K562 (cell line): ENCODE data around the gene COMMD10. TPM values are rescaled to one million over a fixed set of nuclear protein-coding genes. Genes with fewer than 3 reads are reported as not detected.

Experiments used
- CBX2 ChIP-seq: fragments of 200-600 bp; sonication (generic); IDR thresholded peaks from one replicate; pipeline ENCODE4 v1.6.1; 2012; ENCODE audit warnings: mild to moderate bottlenecking, low read length, inconsistent platforms; ENCODE audit not compliant: insufficient read depth, poor library complexity, severe bottlenecking
- ERF ChIP-seq: fragments of 450-650 bp; formaldehyde crosslinking; IDR thresholded peaks from 2 replicates; pipeline ENCODE4 v1.4.0; 2020; ENCODE audit warnings: mild to moderate bottlenecking, mixed read lengths
- GTF2A2 ChIP-seq: IDR thresholded peaks from 2 replicates; pipeline ENCODE4 v1.6.1; 2016; ENCODE audit warnings: mild to moderate bottlenecking, missing genetic modification characterization, missing compliant biosample characterization
- NCOA6 ChIP-seq: fragments of 450-650 bp; IDR thresholded peaks from 2 replicates; pipeline ENCODE4 v1.6.1; 2017; ENCODE audit warnings: mild to moderate bottlenecking
- ZNF707 ChIP-seq: fragments of 250-450 bp; sonication (Bioruptor Pico); conservative IDR thresholded peaks from 2 replicates; pipeline ENCODE4 v1.8.0; 2022; ENCODE audit warnings: inconsistent platforms, mild to moderate bottlenecking, moderate library complexity
- polyA plus RNA-seq, 8 experiments: library from polyadenylated mRNA; depleted of rRNA in 4 of 8; stranded (reverse) in 5 of 8; unstranded in 3 of 8; fragments of >200 nt; fragmentation: Nextera tagmentation in 2 of 8; fragmentation: Illumina TruSeq in 1 of 8; extraction: Ambion mirVana in 2 of 8; extraction: Trizol in 1 of 8; gene quantifications; 2 replicates each; pipeline versions ENCODE4 v1.2.1 to v1.2.3, GENCODE V29; 2011 to 2014; ENCODE audit warnings: inconsistent platforms in 1 of 8, missing spikeins in 1 of 8
- total RNA-seq, 7 experiments: library from RNA; depleted of rRNA in 6 of 7; stranded (reverse); fragments of >200 nt in 6 of 7; fragmentation: Illumina TruSeq in 2 of 7; extraction: Trizol in 2 of 7; gene quantifications; 2 replicates each; pipeline versions ENCODE4 v1.2.1 to v1.2.3, GENCODE V29; 2011 to 2021; ENCODE audit warnings: low replicate concordance in 1 of 7
- TF ChIP-seq, protein P1 (sequence below), 2 experiments: IDR thresholded peaks; 2 replicates each; pipeline ENCODE4 v1.6.1; 2011; ENCODE audit warnings: borderline replicate concordance in 1 of 2, control low read depth in 1 of 2, low read depth in 1 of 2, low read length in 1 of 2, mild to moderate bottlenecking in 1 of 2, mixed read lengths in 1 of 2, moderate library complexity in 1 of 2; ENCODE audit not compliant: insufficient read depth in 1 of 2, insufficient read length in 1 of 2, poor library complexity in 1 of 2, severe bottlenecking in 1 of 2; ENCODE audit errors: extremely low read depth in 1 of 2
- TF ChIP-seq, protein P2 (sequence below): sonication (generic); formaldehyde crosslinking; IDR thresholded peaks from 2 replicates; pipeline ENCODE4 v1.8.1; 2023; ENCODE audit warnings: missing genetic modification reagents, mild to moderate bottlenecking, borderline replicate concordance

Gene COMMD10
- total and polyA plus RNA-seq, 9 of the 15 experiments (the other 6 are each of a cell fraction or from before 2014, with no cell fraction given): 17.9 to 101 (median 28.0) TPM

DNA sequence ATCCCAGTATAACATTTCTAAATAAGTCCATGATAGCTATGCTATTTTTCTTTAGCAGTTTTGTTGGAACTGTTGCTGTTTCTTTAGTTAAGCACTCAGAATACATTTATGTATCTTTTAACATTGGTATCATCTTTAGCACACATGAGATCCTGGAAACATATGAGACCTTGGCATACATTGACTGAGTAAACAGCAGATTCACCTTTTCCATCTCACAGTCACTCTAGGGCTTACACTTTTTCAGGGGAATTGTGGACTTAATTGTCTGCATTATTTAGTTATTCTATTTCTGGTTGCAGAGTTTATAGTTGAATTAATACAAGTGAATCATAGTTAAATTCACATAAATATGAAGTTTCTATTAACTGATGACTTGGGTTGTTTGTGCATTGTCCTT, 70.1 kb downstream of the COMMD10 start (continued):
- TF ChIP-seq, protein P1, sequence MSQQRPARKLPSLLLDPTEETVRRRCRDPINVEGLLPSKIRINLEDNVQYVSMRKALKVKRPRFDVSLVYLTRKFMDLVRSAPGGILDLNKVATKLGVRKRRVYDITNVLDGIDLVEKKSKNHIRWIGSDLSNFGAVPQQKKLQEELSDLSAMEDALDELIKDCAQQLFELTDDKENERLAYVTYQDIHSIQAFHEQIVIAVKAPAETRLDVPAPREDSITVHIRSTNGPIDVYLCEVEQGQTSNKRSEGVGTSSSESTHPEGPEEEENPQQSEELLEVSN (IDR thresholded peaks at IDR 0.05; ENCODE audit: borderline replicate concordance in 1 of 2, extremely low read depth in 1 of 2, insufficient read depth in 1 of 2, insufficient read length in 1 of 2, low read depth in 1 of 2, low read length in 1 of 2, poor library complexity in 1 of 2, severe bottlenecking in 1 of 2): no peak
- TF ChIP-seq GTF2A2 (tag) (no peak), ZNF707 (CRISPR knock-in tag) (no peak), CBX2 (no peak), NCOA6 (no peak), ERF (no peak)
- TF ChIP-seq, protein P2, sequence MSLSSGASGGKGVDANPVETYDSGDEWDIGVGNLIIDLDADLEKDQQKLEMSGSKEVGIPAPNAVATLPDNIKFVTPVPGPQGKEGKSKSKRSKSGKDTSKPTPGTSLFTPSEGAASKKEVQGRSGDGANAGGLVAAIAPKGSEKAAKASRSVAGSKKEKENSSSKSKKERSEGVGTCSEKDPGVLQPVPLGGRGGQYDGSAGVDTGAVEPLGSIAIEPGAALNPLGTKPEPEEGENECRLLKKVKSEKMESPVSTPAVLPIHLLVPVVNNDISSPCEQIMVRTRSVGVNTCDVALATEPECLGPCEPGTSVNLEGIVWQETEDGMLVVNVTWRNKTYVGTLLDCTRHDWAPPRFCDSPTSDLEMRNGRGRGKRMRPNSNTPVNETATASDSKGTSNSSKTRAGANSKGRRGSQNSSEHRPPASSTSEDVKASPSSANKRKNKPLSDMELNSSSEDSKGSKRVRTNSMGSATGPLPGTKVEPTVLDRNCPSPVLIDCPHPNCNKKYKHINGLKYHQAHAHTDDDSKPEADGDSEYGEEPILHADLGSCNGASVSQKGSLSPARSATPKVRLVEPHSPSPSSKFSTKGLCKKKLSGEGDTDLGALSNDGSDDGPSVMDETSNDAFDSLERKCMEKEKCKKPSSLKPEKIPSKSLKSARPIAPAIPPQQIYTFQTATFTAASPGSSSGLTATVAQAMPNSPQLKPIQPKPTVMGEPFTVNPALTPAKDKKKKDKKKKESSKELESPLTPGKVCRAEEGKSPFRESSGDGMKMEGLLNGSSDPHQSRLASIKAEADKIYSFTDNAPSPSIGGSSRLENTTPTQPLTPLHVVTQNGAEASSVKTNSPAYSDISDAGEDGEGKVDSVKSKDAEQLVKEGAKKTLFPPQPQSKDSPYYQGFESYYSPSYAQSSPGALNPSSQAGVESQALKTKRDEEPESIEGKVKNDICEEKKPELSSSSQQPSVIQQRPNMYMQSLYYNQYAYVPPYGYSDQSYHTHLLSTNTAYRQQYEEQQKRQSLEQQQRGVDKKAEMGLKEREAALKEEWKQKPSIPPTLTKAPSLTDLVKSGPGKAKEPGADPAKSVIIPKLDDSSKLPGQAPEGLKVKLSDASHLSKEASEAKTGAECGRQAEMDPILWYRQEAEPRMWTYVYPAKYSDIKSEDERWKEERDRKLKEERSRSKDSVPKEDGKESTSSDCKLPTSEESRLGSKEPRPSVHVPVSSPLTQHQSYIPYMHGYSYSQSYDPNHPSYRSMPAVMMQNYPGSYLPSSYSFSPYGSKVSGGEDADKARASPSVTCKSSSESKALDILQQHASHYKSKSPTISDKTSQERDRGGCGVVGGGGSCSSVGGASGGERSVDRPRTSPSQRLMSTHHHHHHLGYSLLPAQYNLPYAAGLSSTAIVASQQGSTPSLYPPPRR (CRISPR knock-in tag): no peak
